ENCODE measurements around the gene UBASH3B. TPM values are rescaled to one million over a fixed set of nuclear protein-coding genes. Genes with fewer than 3 reads are reported as not detected.

Gene UBASH3B
- total and polyA plus RNA-seq, 2 experiments from 2014 or later, result 5.1 to 11.1 TPM

DNA sequence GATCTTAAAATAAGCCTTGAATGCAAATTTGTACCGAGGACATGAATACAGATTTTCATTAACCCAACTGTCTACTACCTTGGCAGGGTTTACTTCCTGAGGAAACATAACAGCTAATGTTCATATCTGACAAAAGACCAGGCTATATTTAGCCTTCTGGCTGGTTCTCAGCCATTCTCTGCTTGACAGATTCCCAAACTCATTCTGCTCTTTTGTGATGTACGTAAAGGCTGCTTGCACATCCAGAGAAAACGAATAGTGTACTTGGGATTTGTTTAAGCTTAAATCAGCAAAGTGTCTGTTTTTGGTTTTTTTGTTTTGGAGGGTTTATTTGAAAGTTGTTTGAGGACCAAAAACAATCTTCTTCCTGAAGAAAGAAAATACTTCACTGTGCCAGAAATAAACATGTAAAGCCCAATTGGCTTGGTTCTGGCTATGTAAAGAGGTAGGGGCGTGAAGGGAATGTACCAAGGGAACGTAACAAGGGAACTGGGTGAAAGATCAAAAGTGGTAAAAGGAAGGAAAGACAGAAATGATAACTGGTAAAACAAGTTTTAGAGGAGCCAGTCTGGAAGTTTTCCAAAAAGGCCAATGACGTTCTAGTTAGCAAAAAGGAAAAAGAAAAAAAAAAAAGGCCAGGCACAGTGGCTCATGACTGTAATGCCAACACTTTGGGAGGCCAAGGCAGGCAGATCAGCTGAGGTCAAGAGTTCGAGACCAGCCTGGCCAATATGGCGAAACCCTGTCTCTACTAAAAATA is 161.4 kb downstream of the UBASH3B start:
- no peak overlapping the region for H2AFZ ChIP-seq
- H3K9me3 ChIP-seq (ENCODE audit: low read depth), result no peaks in the 10 kb centered on the region
- no peak overlapping the region for H3K4me2 ChIP-seq
- no peaks in the 10 kb centered on the region for H3K79me2 ChIP-seq
- H3K27me3 ChIP-seq, result no peaks in the 10 kb centered on the region
- H3K36me3 ChIP-seq (replicated peaks; ENCODE audit: insufficient read depth, low read depth), result no peaks in the 10 kb centered on the region
- peak; percentile 37 for DNase-seq (ENCODE audit: low spot score)
- H3K9me2 ChIP-seq (replicated peaks; ENCODE audit: insufficient read depth), result no peaks in the 10 kb centered on the region
- H3K4me3 ChIP-seq, result no peak overlapping the region
- no peaks in the 10 kb centered on the region for H4K20me1 ChIP-seq (ENCODE audit: insufficient read depth, poor library complexity, severe bottlenecking)
- no peak for TF ChIP-seq EZH2phosphoT487 (IDR thresholded peaks at IDR 0.05; ENCODE audit: low read depth, severe bottlenecking, unreplicated experiment)
- TF ChIP-seq, protein P1, sequence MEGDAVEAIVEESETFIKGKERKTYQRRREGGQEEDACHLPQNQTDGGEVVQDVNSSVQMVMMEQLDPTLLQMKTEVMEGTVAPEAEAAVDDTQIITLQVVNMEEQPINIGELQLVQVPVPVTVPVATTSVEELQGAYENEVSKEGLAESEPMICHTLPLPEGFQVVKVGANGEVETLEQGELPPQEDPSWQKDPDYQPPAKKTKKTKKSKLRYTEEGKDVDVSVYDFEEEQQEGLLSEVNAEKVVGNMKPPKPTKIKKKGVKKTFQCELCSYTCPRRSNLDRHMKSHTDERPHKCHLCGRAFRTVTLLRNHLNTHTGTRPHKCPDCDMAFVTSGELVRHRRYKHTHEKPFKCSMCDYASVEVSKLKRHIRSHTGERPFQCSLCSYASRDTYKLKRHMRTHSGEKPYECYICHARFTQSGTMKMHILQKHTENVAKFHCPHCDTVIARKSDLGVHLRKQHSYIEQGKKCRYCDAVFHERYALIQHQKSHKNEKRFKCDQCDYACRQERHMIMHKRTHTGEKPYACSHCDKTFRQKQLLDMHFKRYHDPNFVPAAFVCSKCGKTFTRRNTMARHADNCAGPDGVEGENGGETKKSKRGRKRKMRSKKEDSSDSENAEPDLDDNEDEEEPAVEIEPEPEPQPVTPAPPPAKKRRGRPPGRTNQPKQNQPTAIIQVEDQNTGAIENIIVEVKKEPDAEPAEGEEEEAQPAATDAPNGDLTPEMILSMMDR (IDR thresholded peaks at IDR 0.05; ENCODE audit: poor library complexity), result no peak
- no peak for TF ChIP-seq EZH2 (IDR thresholded peaks at IDR 0.05; ENCODE audit: borderline replicate concordance)
- no peaks in the 10 kb centered on the region for H3K4me1 ChIP-seq (ENCODE audit: insufficient read depth)
- WGBS (ENCODE audit: low lambda C conversion rate, missing lambda C conversion rate), result 64% methylated on average over 8 of the region's 8 CpGs
- H3K27ac ChIP-seq, result peak overlapping the region; percentile 73

DNA sequence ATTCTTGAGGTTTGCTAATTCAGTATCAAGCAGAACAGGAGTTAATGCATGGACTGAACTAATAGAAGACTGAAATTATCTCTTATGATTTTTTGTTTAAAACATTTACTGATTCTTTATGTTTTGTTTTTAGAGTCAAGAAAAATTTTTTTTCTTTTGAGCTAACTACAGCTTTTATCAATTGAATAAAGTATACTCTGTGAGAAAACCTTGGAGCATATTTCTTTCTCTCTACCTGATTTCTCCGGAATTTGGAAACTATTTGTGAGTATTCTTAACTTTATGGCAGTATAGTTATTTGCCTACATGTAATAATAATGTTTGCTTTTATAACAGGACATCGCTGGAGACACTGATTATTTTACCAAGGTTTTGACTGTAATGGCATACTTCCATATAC is 164.6 kb downstream of the UBASH3B start:
- no peak overlapping the region for H3K4me2 ChIP-seq
- H3K9me2 ChIP-seq (replicated peaks; ENCODE audit: insufficient read depth), result no peaks in the 10 kb centered on the region
- H4K20me1 ChIP-seq (ENCODE audit: insufficient read depth, poor library complexity, severe bottlenecking), result no peaks in the 10 kb centered on the region
- H3K27ac ChIP-seq, result no peak overlapping the region
- H2AFZ ChIP-seq, result no peak overlapping the region
- H3K36me3 ChIP-seq (replicated peaks; ENCODE audit: insufficient read depth, low read depth), result no peaks in the 10 kb centered on the region
- H3K9me3 ChIP-seq (ENCODE audit: low read depth), result no peaks in the 10 kb centered on the region
- H3K4me3 ChIP-seq, result no peak overlapping the region
- TF ChIP-seq EZH2phosphoT487 (IDR thresholded peaks at IDR 0.05; ENCODE audit: low read depth, severe bottlenecking, unreplicated experiment) (no peak), EZH2 (IDR thresholded peaks at IDR 0.05; ENCODE audit: borderline replicate concordance) (no peak)
- TF ChIP-seq, protein P1 (IDR thresholded peaks at IDR 0.05; ENCODE audit: poor library complexity), result no peak
- WGBS (ENCODE audit: low lambda C conversion rate, missing lambda C conversion rate), result 76% methylated on average over 2 of the region's 2 CpGs
- H3K27me3 ChIP-seq, result no peaks in the 10 kb centered on the region
- no peak for DNase-seq (ENCODE audit: low spot score)
- H3K79me2 ChIP-seq, result no peaks in the 10 kb centered on the region
- H3K4me1 ChIP-seq (ENCODE audit: insufficient read depth), result no peaks in the 10 kb centered on the region

DNA sequence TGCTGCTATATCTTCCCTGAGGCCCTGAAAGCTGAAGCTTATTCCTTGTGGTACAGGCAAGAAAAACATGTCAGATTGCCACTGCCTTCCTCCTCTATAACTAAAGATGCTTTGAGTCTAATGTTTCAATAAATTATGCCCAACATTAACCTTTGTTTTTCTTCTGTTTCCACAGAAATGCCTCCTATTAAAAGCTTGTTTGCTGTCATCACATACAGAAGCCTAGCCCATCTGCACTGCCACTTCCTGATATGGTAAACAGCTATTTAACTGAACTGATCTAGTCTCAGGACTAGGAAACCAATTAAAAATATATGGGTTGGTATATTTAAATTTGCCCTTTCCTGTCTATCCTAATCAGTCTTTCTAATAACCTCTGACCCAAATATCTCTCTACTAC is 165.6 kb downstream of the UBASH3B start:
- Histone ChIP-seq H3K27me3 (no peaks in the 10 kb centered on the region), H3K9me2 (replicated peaks; ENCODE audit: insufficient read depth) (no peaks in the 10 kb centered on the region), H2AFZ (no peak overlapping the region), H3K4me2 (no peak overlapping the region), H4K20me1 (ENCODE audit: insufficient read depth, poor library complexity, severe bottlenecking) (no peaks in the 10 kb centered on the region), H3K27ac (no peak overlapping the region), H3K4me1 (ENCODE audit: insufficient read depth) (no peaks in the 10 kb centered on the region), H3K4me3 (no peak overlapping the region), H3K79me2 (no peaks in the 10 kb centered on the region), H3K9me3 (ENCODE audit: low read depth) (no peaks in the 10 kb centered on the region), H3K36me3 (replicated peaks; ENCODE audit: insufficient read depth, low read depth) (no peaks in the 10 kb centered on the region)
- no peak for DNase-seq (ENCODE audit: low spot score)
- TF ChIP-seq EZH2phosphoT487 (IDR thresholded peaks at IDR 0.05; ENCODE audit: low read depth, severe bottlenecking, unreplicated experiment) (no peak), EZH2 (IDR thresholded peaks at IDR 0.05; ENCODE audit: borderline replicate concordance) (no peak)
- TF ChIP-seq, protein P1 (IDR thresholded peaks at IDR 0.05; ENCODE audit: poor library complexity), result no peak
